Activated CD4-positive, alpha-beta memory T cell treated with anti-CD3 and anti-CD28 coated beads, Interleukin-2, amount 10 ng/mL, durations not matched to agents 7 days and 5 days (primary cell): Measurements from ENCODE around the gene PLCB3. TPM values are rescaled to one million over a fixed set of nuclear protein-coding genes. Genes with fewer than 3 reads are reported as not detected.
A peak's percentile ranks its signal among the peaks of the same experiment; 100 is the strongest.

ENCODE experiments used
- CTCF ChIA-PET: fragments of 350-600 bp; sonication (Branson Sonifier 250); formaldehyde crosslinking; loops from one replicate; lab custom pipeline; 2021; ENCODE audit warnings: antibody characterized with exemption, inconsistent platforms; lab: Charles Lee
- POLR2A ChIA-PET: fragments of 350-600 bp; sonication (Branson Sonifier 250); formaldehyde crosslinking; loops from one replicate; lab custom pipeline; 2021; ENCODE audit warnings: antibody characterized with exemption; lab: Charles Lee
- DNase-seq: peaks from one replicate; pipeline ENCODE4 v3.0.0-alpha.2; 2020
- H3K27ac Mint-ChIP-seq: one replicate; pipeline ENCODE4 v1.8.0; 2021; ENCODE audit warnings: mild to moderate bottlenecking, mixed read lengths
- H3K27me3 Mint-ChIP-seq: one replicate; pipeline ENCODE4 v1.8.0; 2021; ENCODE audit warnings: mixed read lengths
- H3K36me3 Mint-ChIP-seq: one replicate; pipeline ENCODE4 v1.8.0; 2021; ENCODE audit warnings: low read depth, mixed read lengths
- H3K4me1 Mint-ChIP-seq: one replicate; pipeline ENCODE4 v1.8.0; 2021; ENCODE audit warnings: mixed read lengths
- H3K4me3 Mint-ChIP-seq: one replicate; pipeline ENCODE4 v1.8.0; 2021; ENCODE audit warnings: mild to moderate bottlenecking, mixed read lengths
- H3K9me3 Mint-ChIP-seq: one replicate; pipeline ENCODE4 v1.8.0; 2021; ENCODE audit warnings: mixed read lengths
- total RNA-seq, 2 experiments: library from RNA; stranded (reverse); gene quantifications; one replicate each; pipeline ENCODE4 v1.2.3, GENCODE V29; 2021

PLCB3 gene
- total RNA-seq, 2 experiments from 2014 or later: 12.5 to 14.0 TPM

- Mint-ChIP-seq H3K4me3 (no peak overlapping the region), H3K9me3 (no peaks in the 10 kb centered on the region), H3K4me1 (peaks cover 24% of the 10 kb centered on the region), H3K27ac (no peak overlapping the region), H3K27me3 (no peaks in the 10 kb centered on the region), H3K36me3 (peaks cover 24% of the 10 kb centered on the region)
- ChIA-PET CTCF (interaction anchor here (3.3 kb wide), 1 partner anchor 13 kb away, joined by 16 read pairs; the partner anchor contains the start of gene PLCB3), POLR2A (interaction anchor here (0.6 to 2.7 kb wide), 5 partner anchors 12 to 58 kb away, joined by 3 to 11 read pairs (median 3); partner anchors contain the start of genes BAD, FERMT3 and PLCB3)
- no peak for DNase-seq
Measured at GRCh38 chr11:64263947-64264317, 12.6 kb downstream of the PLCB3 start.

GRCh38 chr11:64264371-64264852 lies 13.1 kb downstream of the PLCB3 start:
- H3K4me3 Mint-ChIP-seq: no peak overlapping the region
- H3K27ac Mint-ChIP-seq: no peak overlapping the region
- POLR2A ChIA-PET: interaction anchor here (1.1 to 2.7 kb wide), 3 partner anchors 13 to 23 kb away, joined by 3 to 11 read pairs (median 5); partner anchors contain the start of gene PLCB3
- no peaks in the 10 kb centered on the region for H3K9me3 Mint-ChIP-seq
- CTCF ChIA-PET: interaction anchor here (3.3 kb wide), 1 partner anchor 14 kb away, joined by 16 read pairs; the partner anchor contains the start of gene PLCB3
- H3K36me3 Mint-ChIP-seq: peaks cover 24% of the 10 kb centered on the region
- no peaks in the 10 kb centered on the region for H3K27me3 Mint-ChIP-seq
- H3K4me1 Mint-ChIP-seq: peaks cover 23% of the 10 kb centered on the region
- no peak for DNase-seq

- Mint-ChIP-seq H3K4me3 (no peak overlapping the region), H3K9me3 (no peaks in the 10 kb centered on the region), H3K27ac (no peak overlapping the region), H3K36me3 (peaks cover 19% of the 10 kb centered on the region), H3K27me3 (no peaks in the 10 kb centered on the region), H3K4me1 (peaks cover 20% of the 10 kb centered on the region)
- ChIA-PET CTCF (interaction anchor here (3.3 kb wide), 1 partner anchor 15 kb away, joined by 16 read pairs; the partner anchor contains the start of gene PLCB3), POLR2A (interaction anchor here (1.3 to 2.7 kb wide), 2 partner anchors 9 to 14 kb away, joined by 4 to 11 read pairs; partner anchors contain the start of gene PLCB3)
- DNase-seq: no peak
Measured at GRCh38 chr11:64265176-64266160, 14.1 kb downstream of the PLCB3 start.

GRCh38 chr11:64266339-64266738 lies 15.0 kb downstream of the PLCB3 start:
- Mint-ChIP-seq H3K9me3 (no peaks in the 10 kb centered on the region), H3K36me3 (peaks cover 19% of the 10 kb centered on the region), H3K27ac (peak overlapping the region; percentile 42), H3K4me3 (no peak overlapping the region), H3K27me3 (no peaks in the 10 kb centered on the region), H3K4me1 (peaks cover 20% of the 10 kb centered on the region)
- DNase-seq: no peak
- ChIA-PET CTCF (interaction anchor here (7.0 kb wide), 1 partner anchor 37 kb away, joined by 80 read pairs; the partner anchor contains the start of genes CATSPERZ and ESRRA), POLR2A (interaction anchor here (1.7 to 6.5 kb wide), 2 partner anchors 12 to 19 kb away, joined by 6 to 131 read pairs; partner anchors contain the start of genes PLCB3 and PPP1R14B)

- H3K4me3 Mint-ChIP-seq: no peak overlapping the region
- CTCF ChIA-PET: interaction anchor here (0.7 to 7.0 kb wide), 3 partner anchors 17 to 50 kb away, joined by 3 to 80 read pairs (median 24); partner anchors contain the start of genes CATSPERZ, ESRRA and TRMT112
Measured at GRCh38 chr11:64267207-64267945, 16.0 kb downstream of the PLCB3 start.

GRCh38 chr11:64268025-64268892 lies 16.9 kb downstream of the PLCB3 start:
- Mint-ChIP-seq H3K36me3 (peaks cover 18% of the 10 kb centered on the region), H3K27ac (peak overlapping the region; percentile 89), H3K4me3 (peak overlapping the region; percentile 85), H3K4me1 (peaks cover 28% of the 10 kb centered on the region), H3K9me3 (no peaks in the 10 kb centered on the region), H3K27me3 (no peaks in the 10 kb centered on the region)
- DNase-seq: no peak
- CTCF ChIA-PET: interaction anchor here (1.2 to 7.0 kb wide), 9 partner anchors 9 to 81 kb away, joined by 3 to 80 read pairs (median 9); partner anchors contain the start of genes CATSPERZ, ESRRA, FKBP2 and PLCB3
- POLR2A ChIA-PET: interaction anchor here (0.6 to 6.5 kb wide), 19 partner anchors 8 to 82 kb away, joined by 3 to 161 read pairs (median 5); partner anchors contain the start of genes BAD, CATSPERZ, ESRRA and FERMT3

More at GRCh38 chr11:64267207-64267945, 16.0 kb downstream of the PLCB3 start:
- Mint-ChIP-seq H3K36me3 (peaks cover 20% of the 10 kb centered on the region), H3K4me1 (peaks cover 27% of the 10 kb centered on the region), H3K27me3 (no peaks in the 10 kb centered on the region), H3K27ac (peak overlapping the region; percentile 89), H3K9me3 (no peaks in the 10 kb centered on the region)
- no peak for DNase-seq
- POLR2A ChIA-PET: interaction anchor here (0.9 to 6.5 kb wide), 8 partner anchors 9 to 81 kb away, joined by 5 to 161 read pairs (median 48); partner anchors contain the start of genes BAD, ESRRA, FERMT3 and GPR137

- ChIA-PET POLR2A (interaction anchor here (0.6 to 6.5 kb wide), 18 partner anchors 9 to 83 kb away, joined by 3 to 161 read pairs (median 5); partner anchors contain the start of genes BAD, CATSPERZ, ESRRA and FERMT3), CTCF (interaction anchor here (1.2 to 7.0 kb wide), 10 partner anchors 8 to 82 kb away, joined by 3 to 80 read pairs (median 8); partner anchors contain the start of genes CATSPERZ, ESRRA, FKBP2 and PLCB3)
- no peaks in the 10 kb centered on the region for H3K9me3 Mint-ChIP-seq
- peaks cover 30% of the 10 kb centered on the region for H3K4me1 Mint-ChIP-seq
- peak overlapping the region; percentile 85 for H3K4me3 Mint-ChIP-seq
- DNase-seq: peak; percentile 60
- H3K27me3 Mint-ChIP-seq: no peaks in the 10 kb centered on the region
- peak overlapping the region; percentile 89 for H3K27ac Mint-ChIP-seq
- H3K36me3 Mint-ChIP-seq: peaks cover 18% of the 10 kb centered on the region
Measured at GRCh38 chr11:64268893-64269539, 17.7 kb downstream of the PLCB3 start.

GRCh38 chr11:64269540-64270220 lies 18.4 kb downstream of the PLCB3 start:
- Mint-ChIP-seq H3K9me3 (no peaks in the 10 kb centered on the region), H3K27me3 (no peaks in the 10 kb centered on the region), H3K4me1 (peaks cover 30% of the 10 kb centered on the region), H3K36me3 (peaks cover 18% of the 10 kb centered on the region), H3K27ac (peak overlapping the region; percentile 89), H3K4me3 (peak overlapping the region; percentile 85)
- peak; percentile 98 for DNase-seq
- POLR2A ChIA-PET: interaction anchor here (0.7 to 6.5 kb wide), 22 partner anchors 9 to 865 kb away, joined by 3 to 161 read pairs (median 4); partner anchors contain the start of genes BAD, CATSPERZ, DNAJC4 and ESRRA
- CTCF ChIA-PET: interaction anchor here (0.9 to 7.0 kb wide), 14 partner anchors 8 to 84 kb away, joined by 3 to 80 read pairs (median 5); partner anchors contain the start of genes BAD, CATSPERZ, ESRRA and FKBP2

GRCh38 chr11:64275031-64275800 lies 23.9 kb downstream of the PLCB3 start:
- H3K4me3 Mint-ChIP-seq: no peak overlapping the region
- no peaks in the 10 kb centered on the region for H3K27me3 Mint-ChIP-seq
- no peak overlapping the region for H3K27ac Mint-ChIP-seq
- DNase-seq: no peak
- ChIA-PET CTCF (interaction anchor here (0.7 to 1.2 kb wide), 2 partner anchors 17 to 56 kb away, joined by 3 to 4 read pairs; no protein-coding TSS in a partner anchor), POLR2A (interaction anchor here (1.4 to 2.3 kb wide), 2 partner anchors 10 to 14 kb away, joined by 6 to 8 read pairs; partner anchors contain the start of genes BAD and GPR137)
- H3K4me1 Mint-ChIP-seq: peaks cover 17% of the 10 kb centered on the region
- H3K9me3 Mint-ChIP-seq: no peaks in the 10 kb centered on the region
- peaks cover 15% of the 10 kb centered on the region for H3K36me3 Mint-ChIP-seq
